NCI-H82 (cell line): Measurements from ENCODE around the gene METRNL.
A peak's percentile ranks its signal among the peaks of the same experiment; 100 is the strongest.

Experiments used
- DNase-seq: peaks from one replicate; lab custom pipeline; 2025; lab: John Stamatoyannopoulos, UW

METRNL gene

DNA sequence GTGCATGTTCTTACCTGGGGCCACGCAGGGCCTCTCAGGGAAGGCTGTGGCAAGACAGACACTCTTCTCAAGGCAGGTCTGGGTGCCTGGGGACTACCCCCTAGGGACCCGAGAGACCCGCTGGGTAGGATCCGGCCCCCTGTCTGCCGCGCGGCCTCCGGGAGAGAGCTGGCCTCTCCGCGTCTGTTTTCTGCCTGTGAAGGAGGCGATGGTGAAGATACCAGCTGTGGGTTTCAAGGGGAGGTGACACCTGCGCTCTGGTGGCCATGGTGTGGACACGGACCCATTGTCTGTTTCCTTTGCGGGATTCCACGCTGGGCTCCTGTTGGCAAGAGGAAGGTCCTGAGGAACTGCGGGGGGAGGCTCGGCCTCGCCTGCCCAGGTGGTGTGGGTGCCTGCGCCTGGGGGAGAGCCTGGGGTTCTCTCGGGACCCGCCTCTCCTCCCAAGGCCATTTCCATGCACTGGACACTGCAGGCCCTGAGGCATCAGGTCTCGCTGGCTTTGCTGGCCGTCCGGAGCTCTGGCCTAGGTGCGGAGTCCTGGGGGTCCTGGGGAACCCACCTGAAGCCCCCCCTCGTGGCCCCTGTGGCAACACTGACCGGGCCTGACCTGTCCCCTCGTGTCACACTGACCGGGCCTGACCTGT is 12.2 kb upstream of the METRNL start:
- no peak for DNase-seq

DNA sequence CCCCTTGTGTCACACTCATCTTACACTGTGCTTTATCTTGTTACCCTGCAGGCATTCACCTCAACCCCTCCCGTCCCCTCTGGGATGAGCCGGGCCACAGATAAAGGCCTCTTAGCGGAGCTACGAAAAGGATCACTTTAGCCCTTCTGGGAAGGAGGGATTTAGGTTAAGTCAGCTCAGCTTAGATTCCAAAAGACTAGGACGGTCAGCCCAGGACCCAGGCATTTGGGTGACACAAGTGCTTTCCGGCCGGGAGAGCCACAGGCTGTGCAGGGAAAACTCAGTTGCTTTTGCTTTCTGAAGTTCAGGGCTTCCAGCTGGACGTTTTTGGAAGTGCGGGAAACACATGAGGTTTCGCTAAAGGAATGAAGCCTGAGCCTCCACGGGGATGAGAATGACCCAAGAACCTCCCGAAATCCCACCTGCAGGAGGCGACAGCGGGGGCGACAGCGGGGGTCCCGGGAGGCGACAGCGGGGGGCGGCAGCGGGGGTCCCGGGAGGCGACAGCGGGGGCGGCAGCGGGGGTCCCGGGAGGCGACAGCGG is 11.6 kb upstream of the METRNL start:
- peak; percentile 64 for DNase-seq

DNA sequence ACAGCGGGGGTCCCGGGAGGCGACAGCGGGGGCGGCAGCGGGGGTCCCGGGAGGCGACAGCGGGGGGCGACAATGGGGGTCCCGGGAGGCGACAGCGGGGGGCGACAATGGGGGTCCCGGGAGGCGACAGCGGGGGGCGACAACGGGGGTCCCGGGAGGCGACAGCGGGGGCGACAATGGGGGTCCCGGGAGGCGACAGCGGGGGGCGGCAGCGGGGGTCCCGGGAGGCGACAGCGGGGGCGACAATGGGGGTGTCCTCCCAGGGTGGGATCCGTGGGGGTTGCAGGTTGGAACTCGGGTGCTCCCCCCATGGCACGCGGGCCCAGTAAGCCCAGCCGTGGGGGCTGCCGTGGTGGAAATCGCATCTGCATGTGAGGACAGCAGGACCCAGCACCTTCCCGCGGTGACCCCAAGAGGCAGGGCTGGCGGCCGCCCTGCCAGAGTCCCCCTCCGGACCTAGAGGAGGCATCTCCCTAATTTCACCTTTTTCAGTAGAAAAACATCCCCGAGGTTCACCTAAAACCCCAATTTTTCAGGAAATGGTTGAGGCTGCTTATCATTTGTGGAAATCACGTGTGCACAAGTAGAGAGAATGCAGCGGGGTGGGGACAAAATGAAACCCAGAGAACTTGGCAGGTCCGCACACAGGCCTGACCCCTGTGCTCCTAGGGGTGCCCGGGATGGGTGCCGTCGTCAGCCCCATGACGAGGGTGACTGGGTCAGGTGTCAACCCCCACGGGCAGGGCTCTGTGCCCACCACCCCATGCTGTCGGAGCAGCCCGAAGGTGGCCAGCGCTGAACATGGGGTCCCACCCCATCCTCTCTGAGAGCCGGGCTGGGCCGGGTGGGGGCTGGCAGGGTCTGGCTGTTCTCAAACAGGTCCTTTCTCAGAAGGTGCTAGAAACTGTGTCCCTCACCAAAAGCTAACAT is 10.5 kb upstream of the METRNL start:
- DNase-seq, result no peak

DNA sequence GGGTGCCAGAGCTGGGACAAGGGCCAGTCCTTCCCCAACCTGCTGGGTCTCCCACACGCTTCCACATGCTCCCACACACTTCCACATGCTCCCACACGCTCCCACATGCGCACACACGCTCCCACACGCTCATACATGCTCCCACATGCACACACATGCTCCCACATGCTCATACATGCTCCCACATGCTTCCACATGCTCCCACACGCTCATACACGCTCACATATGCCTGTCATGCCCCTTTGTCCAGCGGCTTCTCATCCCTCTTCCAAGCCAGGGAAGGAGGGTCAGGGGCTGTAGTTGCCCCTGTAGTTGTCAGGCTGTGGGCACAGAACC is 9.9 kb upstream of the METRNL start:
- DNase-seq, result no peak

DNA sequence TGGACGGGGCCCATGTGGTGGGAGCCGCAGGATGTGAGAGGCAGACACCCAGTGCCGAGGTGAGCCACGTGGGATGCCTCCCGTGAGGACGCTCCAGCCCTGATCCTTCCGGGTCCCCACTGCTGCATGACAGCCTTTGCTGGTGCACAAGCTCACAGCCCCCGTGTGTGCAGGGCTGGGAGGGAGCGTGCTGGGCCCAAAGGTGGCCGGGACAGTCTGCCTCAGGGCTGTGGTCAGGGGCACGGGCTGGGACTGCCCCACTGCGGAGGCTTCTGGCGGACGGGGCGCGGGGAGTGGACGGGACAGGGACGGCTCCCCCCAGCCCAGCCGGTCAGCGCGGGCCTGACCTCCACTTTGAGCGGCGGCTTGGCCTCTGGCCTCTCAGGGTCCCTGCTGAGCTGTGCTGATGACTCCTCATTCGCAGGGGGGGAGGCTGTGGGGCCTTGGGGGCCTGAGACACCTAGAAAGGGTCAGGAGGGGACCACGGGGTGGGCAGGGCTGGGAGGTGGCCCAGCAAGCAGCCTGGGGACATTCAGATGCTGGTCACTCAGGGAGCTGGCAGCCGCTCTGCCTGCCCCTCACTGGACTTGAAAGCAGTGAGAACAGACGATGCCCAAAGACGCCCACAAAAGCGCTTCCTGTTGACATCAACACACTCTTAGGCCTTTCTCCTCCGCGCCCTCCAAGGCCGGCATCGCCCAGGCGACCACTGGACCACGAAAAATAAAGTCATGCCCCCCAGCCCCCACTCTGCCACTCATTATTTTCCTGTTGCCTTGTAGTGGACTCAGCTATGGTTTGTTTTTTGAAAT is 9.3 kb upstream of the METRNL start:
- DNase-seq, result peak; percentile 29

- no peak for DNase-seq
Observed at GRCh38 chr17:83070800-83071341, 8.5 kb upstream of the METRNL start.

DNA sequence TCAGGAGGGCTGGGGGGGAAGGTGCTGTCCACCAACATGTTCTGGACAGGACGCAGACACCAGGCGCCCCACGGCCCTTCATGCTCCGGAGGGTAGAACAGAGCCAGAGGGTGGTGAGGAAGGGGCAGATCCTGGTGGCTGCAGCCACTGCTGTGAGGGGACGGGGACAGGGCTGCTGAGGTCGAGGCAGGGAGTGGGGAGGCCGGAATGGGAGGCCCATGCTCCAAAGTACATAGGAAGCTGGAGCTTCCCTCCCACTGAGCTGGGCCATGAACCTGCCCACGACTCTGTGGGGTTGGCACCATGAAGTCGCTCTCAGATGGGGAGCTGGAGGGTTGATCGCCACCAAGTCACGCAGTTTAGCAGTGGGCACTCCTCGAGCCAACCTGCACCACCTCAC is 8.0 kb upstream of the METRNL start:
- DNase-seq, result no peak

- no peak for DNase-seq
Observed at GRCh38 chr17:83071966-83072562, 7.3 kb upstream of the METRNL start.

DNA sequence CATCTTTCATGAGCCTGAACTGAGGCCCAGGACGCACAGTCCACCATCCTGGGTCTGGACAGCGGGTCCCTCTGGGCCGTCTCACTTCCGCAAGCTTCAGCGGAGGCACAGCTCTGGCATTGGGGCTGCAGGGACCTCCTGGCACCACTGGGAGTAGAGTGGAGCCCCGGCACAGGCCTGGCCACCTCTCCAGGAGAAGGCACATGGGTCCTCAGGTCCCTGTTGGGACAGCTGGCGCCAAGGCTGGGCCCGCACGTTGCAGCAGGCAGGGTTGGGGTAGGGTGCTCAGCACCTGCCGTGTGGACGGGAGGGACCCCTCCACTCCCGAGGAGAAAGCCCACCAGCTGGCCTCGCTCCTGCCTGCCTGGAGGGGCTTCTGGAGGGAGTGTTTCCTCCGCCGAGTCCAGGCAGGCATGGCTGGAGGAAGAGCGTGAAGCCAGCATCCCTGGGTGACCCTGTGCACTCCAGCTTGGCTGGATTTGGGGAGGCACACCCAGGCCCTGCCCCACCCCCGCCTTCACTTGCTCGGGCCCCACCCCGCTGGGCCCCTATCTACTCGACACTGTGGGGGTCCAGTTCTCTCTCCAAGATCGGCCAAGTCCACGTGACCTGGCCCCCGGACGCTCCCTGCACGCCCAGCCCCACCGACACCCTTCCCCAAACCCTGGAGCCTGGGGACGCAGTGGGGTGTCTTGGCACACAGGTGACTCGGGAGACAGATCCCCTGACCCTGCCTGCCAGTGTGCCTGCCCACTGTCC is 6.6 kb upstream of the METRNL start:
- DNase-seq, result no peak

DNA sequence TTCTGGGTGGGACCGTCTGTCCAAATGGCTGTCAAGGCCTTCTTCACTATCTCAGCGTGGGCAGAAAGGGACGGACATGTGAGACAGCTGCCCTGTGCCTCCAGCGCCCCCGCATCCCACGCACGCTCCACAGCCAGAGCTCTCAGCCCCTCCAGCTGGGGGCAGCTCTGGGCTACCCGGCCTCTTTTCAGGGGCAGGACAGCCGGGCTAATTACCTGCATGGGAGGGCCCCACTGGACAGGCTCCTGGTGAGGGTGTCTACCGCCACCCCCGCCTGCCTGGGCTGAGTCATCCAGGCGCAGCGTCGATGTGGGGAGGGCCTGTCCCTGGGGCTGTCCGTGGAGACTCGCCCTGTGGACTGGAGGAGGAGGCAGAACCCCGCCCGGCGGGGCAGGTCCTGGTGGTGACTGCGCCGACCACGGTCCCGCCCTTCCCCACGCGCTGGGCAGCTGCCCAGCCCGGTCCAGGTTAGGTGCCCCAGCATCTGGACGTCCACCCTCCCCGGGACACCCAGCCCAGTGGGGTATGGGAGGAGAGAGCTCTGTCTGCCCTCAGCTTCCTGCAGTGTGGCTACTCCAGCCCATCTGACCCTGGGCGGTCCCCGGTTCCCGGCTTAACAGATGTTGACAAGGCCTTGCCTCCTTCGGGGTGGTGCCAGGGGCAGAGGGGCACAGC is 5.9 kb upstream of the METRNL start:
- no peak for DNase-seq

DNA sequence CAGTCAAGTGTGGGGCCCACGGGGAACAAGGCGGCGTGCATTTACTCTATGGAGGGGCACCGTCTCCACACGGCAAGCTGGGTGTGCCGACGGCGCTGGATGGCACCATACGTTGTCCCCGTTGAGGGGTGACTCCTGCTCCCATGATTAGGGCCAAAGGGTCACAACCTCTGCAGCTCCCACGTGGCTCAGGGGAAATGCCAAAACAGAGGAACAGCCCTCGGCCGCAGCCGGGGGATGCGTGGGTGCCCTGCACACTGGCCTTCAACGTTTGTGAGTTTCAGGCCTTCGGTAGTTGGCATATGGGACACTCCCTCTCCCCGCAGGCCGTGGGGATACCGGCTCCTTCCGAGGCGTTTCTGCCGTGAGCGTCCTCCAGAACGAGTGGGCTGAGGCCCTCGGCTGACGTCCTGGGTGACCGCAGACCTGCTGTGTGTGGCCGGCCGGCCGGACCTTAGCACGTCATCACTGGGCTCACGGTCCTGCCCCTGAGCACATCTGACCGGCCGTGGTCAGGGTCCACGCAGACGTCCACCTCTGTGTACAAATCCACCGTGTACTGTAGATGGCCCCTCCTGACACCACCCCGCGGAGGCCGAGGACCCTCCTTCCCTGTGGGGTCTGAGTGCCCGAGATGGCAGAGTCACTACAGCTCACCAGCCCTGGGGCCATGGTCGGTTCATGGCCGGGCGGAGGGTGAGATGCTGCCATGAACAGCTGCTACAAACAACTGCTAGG is 4.8 kb upstream of the METRNL start:
- DNase-seq, result no peak

DNA sequence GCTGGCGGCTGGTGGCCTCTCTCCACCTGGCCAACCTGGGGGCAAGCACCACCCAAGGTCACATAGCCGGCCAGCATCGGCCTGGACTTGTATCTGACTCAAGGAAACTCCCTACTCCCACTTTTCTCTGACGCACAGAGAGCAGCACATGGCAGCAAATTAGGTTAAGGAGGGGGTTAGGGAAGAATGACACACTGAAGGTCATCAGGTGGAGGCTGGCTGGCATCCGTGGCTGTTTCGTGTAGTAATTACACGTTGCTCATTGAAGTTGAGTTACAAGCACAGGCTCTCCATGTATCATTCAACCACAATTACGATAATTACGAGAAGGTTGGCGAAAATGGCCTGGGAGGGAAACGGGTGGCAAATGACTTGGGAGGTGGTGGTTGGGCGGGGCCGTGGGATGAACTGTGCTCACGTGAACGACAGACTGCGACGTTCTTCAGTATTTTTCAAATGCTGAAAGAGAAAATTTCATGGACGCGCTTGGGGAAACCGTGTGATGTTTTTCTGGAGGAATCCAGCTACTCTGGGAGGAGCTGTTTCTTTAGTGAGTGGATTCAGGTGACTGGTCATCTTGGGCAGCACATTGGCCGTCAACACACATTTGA is 4.0 kb upstream of the METRNL start:
- no peak for DNase-seq

DNA sequence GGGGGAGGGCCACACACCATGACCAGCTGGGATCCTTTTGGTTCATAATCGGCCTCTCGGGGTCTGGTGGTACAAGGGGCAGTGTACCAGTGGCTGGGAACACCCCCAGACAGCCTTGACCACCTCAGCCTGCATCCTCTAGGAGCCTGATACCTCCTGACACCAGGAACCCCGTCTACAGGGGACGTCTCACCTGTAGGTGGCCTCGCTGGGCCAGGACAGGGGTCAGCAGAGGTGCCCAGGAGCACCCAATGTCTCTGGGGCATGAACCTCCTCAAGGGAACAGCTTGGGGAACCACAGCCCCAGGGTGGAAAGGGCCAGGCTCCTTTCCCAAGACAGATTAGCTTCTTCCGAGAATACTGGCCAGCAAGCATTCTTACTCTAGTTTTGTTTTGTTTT is 2.5 kb upstream of the METRNL start:
- DNase-seq, result no peak

DNA sequence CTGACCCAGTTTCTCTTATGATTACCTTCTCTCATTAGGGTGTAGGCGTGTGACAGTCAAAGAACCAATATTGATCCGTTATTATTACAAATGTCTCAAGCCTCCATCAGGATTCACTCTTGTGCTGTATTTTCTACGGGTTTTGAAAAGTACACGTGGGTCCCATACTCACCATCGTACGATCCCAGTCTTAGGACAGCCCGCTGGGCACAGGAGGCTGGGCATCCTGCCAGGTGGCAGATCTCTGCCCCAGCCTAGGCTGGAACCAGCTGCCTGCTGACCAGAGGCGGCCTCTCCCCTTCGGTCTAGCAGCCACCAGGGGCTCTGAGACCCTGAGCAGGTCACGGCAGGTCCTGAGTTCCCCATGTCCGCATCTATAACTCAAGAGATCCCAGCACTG is 2.0 kb upstream of the METRNL start:
- DNase-seq, result no peak

- no peak for DNase-seq
Observed at GRCh38 chr17:83077939-83078338, 1.5 kb upstream of the METRNL start.

DNA sequence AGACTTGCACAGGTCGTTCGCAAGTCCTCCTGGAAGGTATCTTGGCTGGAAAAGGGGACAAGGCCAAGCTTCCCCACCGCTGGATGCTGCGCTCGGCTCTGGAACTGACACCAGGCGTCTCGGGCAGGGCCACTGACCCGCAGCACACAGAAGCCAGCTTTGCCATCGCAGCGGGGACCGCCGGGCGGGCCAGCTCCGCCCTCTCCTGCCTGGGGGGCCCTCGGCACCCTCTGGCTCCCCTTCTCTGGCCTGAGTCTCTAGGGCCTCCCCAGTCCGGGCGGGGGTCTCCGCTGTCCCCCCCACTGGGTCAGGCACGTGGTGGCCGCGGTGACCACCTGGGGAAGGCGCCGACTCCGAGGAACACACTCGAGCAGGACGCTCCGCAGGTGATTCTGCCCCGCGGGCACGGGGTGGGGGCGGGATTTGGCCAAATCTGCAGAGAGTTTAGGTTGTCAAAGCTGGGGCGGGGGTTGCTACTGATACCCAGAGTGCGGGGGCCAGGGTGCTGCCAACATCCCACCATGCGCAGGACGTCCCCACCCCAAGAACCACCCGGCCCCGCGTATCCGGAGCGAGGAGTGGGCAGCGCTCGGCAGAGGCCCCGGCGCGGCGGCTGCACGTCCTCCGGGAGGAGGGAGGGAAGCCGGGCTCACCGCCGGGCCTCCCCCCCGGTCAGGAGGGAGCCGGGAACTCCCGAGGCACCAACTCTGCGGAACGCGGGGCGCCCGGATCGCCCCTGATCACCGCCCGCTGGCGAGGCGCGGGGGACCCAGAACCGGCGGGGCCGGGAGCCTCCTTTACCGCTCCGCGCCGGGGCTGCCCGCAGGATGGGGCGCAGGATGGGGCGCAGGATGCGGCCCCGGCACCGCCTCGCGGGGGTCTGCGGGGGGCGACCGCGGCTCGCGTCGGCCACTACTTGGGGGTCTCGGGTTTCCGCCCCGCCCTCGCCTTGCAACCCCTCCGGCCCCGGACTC is 744 bp upstream of the METRNL start:
- DNase-seq, result no peak

- no peak for DNase-seq
Observed at GRCh38 chr17:83079766-83080578, 563 bp downstream of the METRNL start.

DNA sequence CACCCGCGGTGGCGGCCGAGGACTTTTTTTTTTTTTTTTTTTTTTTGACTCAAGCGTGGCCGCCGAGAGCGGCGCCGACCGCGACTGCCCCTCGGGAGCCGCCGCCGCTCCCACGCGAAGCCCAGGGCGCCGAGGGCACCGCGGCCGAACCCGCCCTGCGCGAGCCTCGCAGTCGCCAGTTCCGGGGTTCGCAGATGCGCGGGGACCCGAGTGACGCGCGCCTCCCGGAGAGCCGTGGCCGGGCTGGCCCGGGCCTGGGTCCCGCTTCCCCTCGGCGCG is 1.1 kb downstream of the METRNL start:
- no peak for DNase-seq
